NT2/D1 (cell line): ENCODE results near the gene ERICH4.

Source experiments
- DNase-seq: peaks from one replicate; pipeline ENCODE4 v3.0.0-alpha.2; 2011; ENCODE audit warnings: low read depth, low spot score
- H3K27me3 ChIP-seq: 2 replicates; pipeline ENCODE4 v1.6.0; 2011; ENCODE audit warnings: mild to moderate bottlenecking; ENCODE audit not compliant: insufficient read length, insufficient read depth
- H3K36me3 ChIP-seq: 2 replicates; pipeline ENCODE4 v1.6.1; 2011; ENCODE audit warnings: mild to moderate bottlenecking, low read length, mixed read lengths; ENCODE audit not compliant: insufficient read depth, insufficient read length
- H3K4me1 ChIP-seq: 2 replicates; pipeline ENCODE4 v1.5.1; 2011; ENCODE audit not compliant: insufficient read depth, insufficient read length
- H3K4me3 ChIP-seq: 2 replicates; pipeline ENCODE4 v1.5.1; 2011; ENCODE audit warnings: low read depth; ENCODE audit not compliant: insufficient read length
- H3K9ac ChIP-seq: 2 replicates; pipeline ENCODE4 v1.6.0; 2011; ENCODE audit warnings: low read depth; ENCODE audit not compliant: insufficient read length
- H3K9me3 ChIP-seq: 2 replicates; pipeline ENCODE4 v1.5.1; 2011; ENCODE audit warnings: mild to moderate bottlenecking, low read length; ENCODE audit not compliant: insufficient read depth
- SUZ12 ChIP-seq: IDR thresholded peaks from 2 replicates; pipeline ENCODE4 v1.6.1; 2011; ENCODE audit not compliant: insufficient read length, insufficient read depth; ENCODE audit errors: extremely low read depth
- YY1 ChIP-seq: IDR thresholded peaks from 2 replicates; pipeline ENCODE4 v1.6.1; 2011; ENCODE audit not compliant: insufficient read length, insufficient read depth
- ZNF274 ChIP-seq: IDR thresholded peaks from 2 replicates; pipeline ENCODE4 v1.6.1; 2011; ENCODE audit warnings: mild to moderate bottlenecking, low read depth, low read length

The ERICH4 gene

GRCh38 chr19:41424335-41425173 lies 18.4 kb upstream of the ERICH4 start:
- H3K9ac ChIP-seq = no peak overlapping the region
- H3K27me3 ChIP-seq = no peaks in the 10 kb centered on the region
- peaks cover 6% of the 10 kb centered on the region for H3K4me1 ChIP-seq
- H3K4me3 ChIP-seq = no peak overlapping the region
- H3K9me3 ChIP-seq = no peaks in the 10 kb centered on the region
- no peak for DNase-seq
- H3K36me3 ChIP-seq = peaks cover 31% of the 10 kb centered on the region
- TF ChIP-seq ZNF274 = no peak
- TF ChIP-seq SUZ12 = no peak
- TF ChIP-seq YY1 = no peak

- H3K9me3 ChIP-seq = no peaks in the 10 kb centered on the region
- TF ChIP-seq YY1 (no peak), SUZ12 (no peak), ZNF274 (no peak)
- no peaks in the 10 kb centered on the region for H3K27me3 ChIP-seq
- no peak overlapping the region for H3K9ac ChIP-seq
- peaks cover 6% of the 10 kb centered on the region for H3K4me1 ChIP-seq
- no peak for DNase-seq
- peaks cover 31% of the 10 kb centered on the region for H3K36me3 ChIP-seq
- no peak overlapping the region for H3K4me3 ChIP-seq
These were observed 17.5 kb upstream of the ERICH4 start for GRCh38 chr19:41425174-41426115.

GRCh38 chr19:41426116-41426841 lies 16.7 kb upstream of the ERICH4 start:
- peaks cover 7% of the 10 kb centered on the region for H3K4me1 ChIP-seq
- no peak for DNase-seq
- H3K9me3 ChIP-seq = no peaks in the 10 kb centered on the region
- H3K36me3 ChIP-seq = peaks cover 39% of the 10 kb centered on the region
- TF ChIP-seq SUZ12 = no peak
- TF ChIP-seq YY1 = no peak
- no peak for TF ChIP-seq ZNF274
- no peaks in the 10 kb centered on the region for H3K27me3 ChIP-seq
- H3K4me3 ChIP-seq = peak overlapping the region; percentile 45
- no peak overlapping the region for H3K9ac ChIP-seq

GRCh38 chr19:41426952-41427646 lies 15.9 kb upstream of the ERICH4 start, which contains the start of gene B3GNT8:
TSS of gene B3GNT8 (minus strand) at chr19:41427374. CDS start at chr19:41426778, 596 bp downstream.
- TF ChIP-seq SUZ12 (no peak), ZNF274 (no peak), YY1 (no peak)
- peak within 1 kb of the TSS; percentile 76 for H3K9ac ChIP-seq
- H3K27me3 ChIP-seq = no peaks in the 10 kb centered on the region

GRCh38 chr19:41427647-41428480 lies 15.1 kb upstream of the ERICH4 start:
- Histone ChIP-seq H3K9me3 (no peaks in the 10 kb centered on the region), H3K4me3 (peak overlapping the region; percentile 39), H3K36me3 (peaks cover 46% of the 10 kb centered on the region), H3K9ac (peak overlapping the region; percentile 76), H3K27me3 (no peaks in the 10 kb centered on the region), H3K4me1 (peaks cover 12% of the 10 kb centered on the region)
- no peak for TF ChIP-seq YY1
- no peak for TF ChIP-seq ZNF274
- TF ChIP-seq SUZ12 = no peak
- DNase-seq = no peak

More at GRCh38 chr19:41426952-41427646, 15.9 kb upstream of the ERICH4 start, which contains the start of gene B3GNT8:
- Histone ChIP-seq H3K4me3 (peak within 1 kb of the TSS; percentile 45), H3K36me3 (peaks cover 44% of the 10 kb centered on the region), H3K9me3 (no peaks in the 10 kb centered on the region), H3K4me1 (peaks cover 8% of the 10 kb centered on the region)
- DNase-seq = peak; percentile 69
